Measurements from ENCODE around the gene FLYWCH2.

The FLYWCH2 gene

DNA sequence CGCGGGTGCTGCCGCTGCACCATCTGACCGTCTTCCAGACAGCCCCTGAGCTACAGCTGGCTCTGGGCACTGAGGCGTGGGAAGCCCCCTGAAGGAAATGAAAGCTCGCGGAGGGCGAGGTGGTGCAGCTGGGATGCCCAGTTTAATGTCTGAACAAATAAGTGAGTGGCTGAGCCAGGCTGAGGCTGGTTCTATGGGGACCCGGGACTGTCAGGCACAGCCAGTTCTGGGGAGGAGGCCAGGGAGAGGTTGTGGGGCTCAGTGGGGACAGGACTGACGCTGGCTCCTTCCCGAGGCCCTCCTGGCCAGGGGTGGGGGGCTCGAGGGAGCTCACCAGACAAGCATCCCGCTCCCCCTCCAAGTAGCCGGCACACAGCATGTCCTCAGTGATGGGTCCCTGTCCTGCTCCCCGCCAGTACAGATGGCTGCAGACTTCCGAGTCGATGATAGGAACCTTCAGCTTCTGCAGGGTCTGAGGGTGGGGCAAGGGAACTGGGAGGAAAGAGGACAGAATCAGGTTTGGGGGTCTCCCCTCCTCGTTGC lies 29.4 kb upstream of the FLYWCH2 start:
- no peak for DNase-seq (ENCODE audit: low read depth in 2 of 3, low spot score in 1 of 3)

GRCh38 chr16:2854700-2855309 lies 28.2 kb upstream of the FLYWCH2 start:
- DNase-seq (ENCODE audit: low read depth in 2 of 3, low spot score in 1 of 3) = peak in 1 of 3 donors; percentile 51

- DNase-seq (ENCODE audit: low read depth in 2 of 3, low spot score in 1 of 3) = no peak
These were observed 27.5 kb upstream of the FLYWCH2 start for GRCh38 chr16:2855536-2855935.

DNA sequence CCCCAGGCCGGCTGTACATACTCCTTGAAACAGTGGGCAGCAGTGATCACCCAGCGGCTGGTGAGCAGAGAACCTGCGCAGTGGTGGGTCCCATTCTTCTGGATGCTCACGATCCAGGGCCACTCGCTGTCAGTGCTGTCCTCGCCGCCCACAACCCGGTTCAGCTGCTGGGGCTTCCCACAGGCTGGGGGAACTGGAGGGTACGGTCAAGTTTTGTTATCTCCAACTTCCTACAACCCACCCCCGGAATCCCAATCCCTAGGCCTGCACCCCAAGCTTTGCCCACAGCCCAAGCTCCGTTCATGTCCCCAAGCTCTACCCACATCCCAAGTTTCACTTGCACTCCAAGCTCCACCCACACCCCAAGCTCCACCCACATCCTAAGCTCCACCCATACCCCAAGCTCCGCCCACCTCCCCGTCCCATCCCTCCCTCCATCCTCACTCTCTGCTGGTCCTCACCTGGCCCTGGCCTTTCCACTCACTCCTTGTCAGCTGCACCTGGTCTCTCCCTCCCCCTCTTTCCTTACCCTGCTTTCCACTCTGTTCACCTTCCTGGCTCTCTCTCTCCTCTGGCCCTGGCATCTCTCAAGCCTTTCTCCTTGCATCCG lies 26.8 kb upstream of the FLYWCH2 start:
- DNase-seq (ENCODE audit: low read depth in 2 of 3, low spot score in 1 of 3) = peak in 2 of 3 donors; percentile 21 to 54

DNA sequence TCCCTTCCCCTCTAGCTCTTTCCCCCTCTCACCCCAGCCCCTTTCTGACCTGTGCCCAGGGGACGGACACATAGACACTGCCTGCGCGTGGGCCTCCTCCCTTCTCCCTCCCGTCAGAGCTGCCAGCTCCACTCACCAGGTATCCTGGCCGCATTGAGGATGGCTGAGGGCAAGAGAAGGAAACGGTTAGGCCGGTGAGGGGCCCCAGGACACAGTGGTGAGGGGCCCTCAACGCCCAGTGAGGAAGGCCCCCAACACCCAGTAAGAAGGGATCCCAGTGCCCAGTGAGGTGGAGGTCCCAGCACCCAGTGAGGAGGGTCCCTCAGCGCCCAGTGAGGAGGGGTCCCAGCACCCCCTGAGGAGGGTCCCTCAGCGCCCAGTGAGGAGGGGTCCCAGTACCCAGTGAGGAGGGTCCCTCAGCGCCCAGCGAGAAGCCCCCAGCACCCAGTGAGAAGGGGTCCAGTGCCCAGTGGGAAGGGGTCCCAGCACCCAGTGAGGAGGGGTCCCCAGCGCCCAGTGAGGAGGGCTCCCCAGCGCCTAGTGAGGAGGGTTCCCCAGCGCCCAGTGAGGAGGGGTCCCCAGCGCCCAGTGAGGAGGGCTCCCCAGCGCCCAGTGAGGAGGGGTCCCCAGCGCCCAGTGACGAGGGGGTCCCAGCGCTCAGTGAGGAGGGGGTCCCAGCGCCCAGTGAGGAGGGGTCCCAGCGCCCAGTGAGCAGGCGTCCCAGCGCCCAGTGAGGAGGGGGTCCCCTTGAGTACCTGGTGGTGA lies 26.1 kb upstream of the FLYWCH2 start:
- DNase-seq (ENCODE audit: low read depth in 2 of 3, low spot score in 1 of 3) = no peak

DNA sequence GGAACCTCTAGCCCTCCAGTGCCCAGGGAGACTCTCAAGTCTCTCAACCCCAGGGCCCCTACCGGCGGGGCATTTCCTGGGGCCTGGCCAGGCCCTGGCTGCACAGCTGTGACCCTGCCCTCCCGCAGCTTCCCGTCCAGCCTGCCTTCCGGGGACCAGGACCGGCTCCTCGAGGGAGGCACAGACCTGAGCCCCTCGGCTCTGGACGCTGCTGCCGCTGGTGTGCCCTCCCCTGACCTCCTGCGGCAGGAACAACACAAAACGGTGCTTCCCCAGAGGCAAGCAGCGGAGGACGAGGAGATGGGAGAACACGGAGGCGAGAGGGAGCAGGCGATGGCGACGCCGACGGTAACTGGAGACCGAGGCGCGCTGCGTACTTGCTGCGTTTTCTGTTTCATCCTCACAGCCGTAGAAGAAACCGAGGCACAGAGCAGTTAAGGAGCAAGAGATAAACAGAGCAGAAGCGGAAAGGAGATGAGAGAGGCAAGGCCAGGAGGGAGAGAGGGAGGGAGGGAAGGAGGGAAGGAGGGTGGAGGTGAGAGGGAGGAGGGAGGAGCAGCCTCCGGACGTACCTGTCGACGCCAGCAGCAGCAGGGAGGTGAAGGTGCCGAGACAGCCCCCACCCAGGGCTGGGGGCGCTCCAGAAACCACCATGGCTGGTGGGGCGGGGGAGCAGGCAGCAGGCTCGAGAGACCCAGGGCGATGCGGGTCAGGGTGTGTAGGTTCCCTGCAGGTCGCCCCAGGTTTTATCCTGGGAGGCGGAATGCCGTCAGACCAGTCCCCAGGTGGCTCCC lies 25.4 kb upstream of the FLYWCH2 start, which contains the start of gene PRSS22:
Gene PRSS22, minus strand, starts transcription at position 720 of the 794 bp plus-strand sequence. Its CDS starts 66 bp downstream, at position 654.
- DNase-seq (ENCODE audit: low read depth in 2 of 3, low spot score in 1 of 3) = no peak

GRCh38 chr16:2858245-2859025 lies 24.6 kb upstream of the FLYWCH2 start:
- no peak for DNase-seq (ENCODE audit: low read depth in 2 of 3, low spot score in 1 of 3)

DNA sequence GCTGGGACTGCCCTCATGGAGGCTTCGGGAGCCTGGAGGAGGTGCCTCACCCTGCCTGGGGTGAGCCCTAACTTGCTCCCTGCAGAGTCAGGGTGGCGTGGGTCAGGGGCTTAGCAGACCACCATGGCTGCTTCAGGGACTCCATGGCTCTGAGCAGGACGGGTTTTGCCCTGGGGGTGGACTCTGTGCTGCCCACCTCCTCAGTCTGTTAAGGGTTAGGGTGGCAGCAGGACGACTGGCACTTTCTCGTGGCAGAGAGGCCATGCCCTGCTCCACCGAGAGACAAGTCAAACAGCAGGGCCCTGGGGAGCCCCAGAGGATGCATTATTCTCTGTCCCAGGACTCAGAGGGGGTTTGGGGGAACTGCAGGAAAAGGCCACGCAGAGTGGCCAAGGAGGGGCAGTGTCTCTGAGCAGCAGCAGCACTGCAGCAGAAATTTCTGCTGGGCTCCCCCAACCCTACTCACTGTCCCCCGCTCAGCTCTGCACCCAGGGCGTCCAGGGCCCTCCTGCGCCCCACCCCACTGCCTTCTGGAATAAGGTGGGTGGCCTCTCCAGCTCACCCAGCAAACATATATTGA lies 23.2 kb upstream of the FLYWCH2 start:
- DNase-seq (ENCODE audit: low read depth in 2 of 3, low spot score in 1 of 3) = no peak

DNA sequence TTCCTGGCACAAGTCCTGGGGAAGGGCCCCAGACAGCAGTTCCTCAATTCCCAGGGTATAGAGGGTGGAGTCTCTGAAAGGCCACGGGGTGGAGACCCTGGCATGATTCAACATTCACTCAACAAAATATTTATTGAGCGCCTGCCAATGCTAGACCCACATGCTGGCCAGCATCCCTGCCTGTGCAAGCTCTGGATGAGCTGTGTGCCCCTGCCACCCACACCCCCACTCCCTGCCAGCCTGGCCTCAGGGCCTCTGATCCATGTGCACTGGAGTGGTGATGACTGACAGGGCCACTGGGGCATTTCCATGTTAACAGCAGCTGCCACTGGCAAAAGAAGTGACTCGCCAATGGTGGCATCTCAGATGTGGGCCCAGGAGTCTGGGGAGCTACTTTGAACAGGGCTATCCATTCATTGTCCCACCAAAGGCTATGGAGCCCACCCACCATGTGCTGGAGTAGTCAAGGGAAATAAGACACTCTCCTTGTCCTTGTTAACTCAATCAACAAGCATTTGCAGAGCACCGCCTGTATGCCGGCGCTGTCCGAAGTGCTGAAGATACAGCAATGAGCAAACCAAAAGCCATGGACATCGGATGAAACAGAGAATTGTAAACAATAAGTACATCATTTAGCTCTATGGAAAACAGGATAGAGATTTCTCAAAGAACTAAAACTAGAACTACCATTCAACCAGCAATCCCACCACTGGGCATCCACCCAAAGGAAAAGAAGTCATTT lies 22.0 kb upstream of the FLYWCH2 start:
- DNase-seq (ENCODE audit: low read depth in 2 of 3, low spot score in 1 of 3) = no peak

GRCh38 chr16:2865651-2866050 lies 17.4 kb upstream of the FLYWCH2 start:
- DNase-seq (ENCODE audit: low read depth in 2 of 3, low spot score in 1 of 3) = no peak

DNA sequence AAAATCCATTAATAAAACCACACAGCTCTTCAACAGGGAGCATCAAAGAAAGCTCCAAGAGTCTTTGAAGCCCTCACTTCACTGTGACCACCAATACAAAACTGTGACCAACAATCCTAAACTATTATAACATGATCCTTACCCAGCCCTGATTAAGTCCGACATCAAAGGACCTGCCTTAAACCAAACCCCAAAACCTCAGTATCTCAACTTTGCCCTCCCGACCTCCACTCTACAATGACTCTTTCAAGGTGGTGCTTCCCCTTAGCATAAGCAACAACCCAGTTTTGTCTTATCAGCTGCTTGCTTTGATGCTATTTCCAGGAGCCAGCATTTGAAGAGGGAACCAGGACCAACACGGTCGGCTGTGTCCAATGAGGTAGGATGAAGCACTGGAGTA lies 16.6 kb upstream of the FLYWCH2 start:
- DNase-seq (ENCODE audit: low read depth in 2 of 3, low spot score in 1 of 3) = no peak

GRCh38 chr16:2867661-2867986 lies 15.4 kb upstream of the FLYWCH2 start:
- no peak for DNase-seq (ENCODE audit: low read depth in 2 of 3, low spot score in 1 of 3)

- peak; percentile 96 to 97 (median 97) for DNase-seq (ENCODE audit: low read depth in 2 of 3, low spot score in 1 of 3)
These were observed 14.8 kb upstream of the FLYWCH2 start for GRCh38 chr16:2867987-2868789.

GRCh38 chr16:2871926-2872325 lies 11.1 kb upstream of the FLYWCH2 start:
- DNase-seq (ENCODE audit: low read depth in 2 of 3, low spot score in 1 of 3) = no peak

DNA sequence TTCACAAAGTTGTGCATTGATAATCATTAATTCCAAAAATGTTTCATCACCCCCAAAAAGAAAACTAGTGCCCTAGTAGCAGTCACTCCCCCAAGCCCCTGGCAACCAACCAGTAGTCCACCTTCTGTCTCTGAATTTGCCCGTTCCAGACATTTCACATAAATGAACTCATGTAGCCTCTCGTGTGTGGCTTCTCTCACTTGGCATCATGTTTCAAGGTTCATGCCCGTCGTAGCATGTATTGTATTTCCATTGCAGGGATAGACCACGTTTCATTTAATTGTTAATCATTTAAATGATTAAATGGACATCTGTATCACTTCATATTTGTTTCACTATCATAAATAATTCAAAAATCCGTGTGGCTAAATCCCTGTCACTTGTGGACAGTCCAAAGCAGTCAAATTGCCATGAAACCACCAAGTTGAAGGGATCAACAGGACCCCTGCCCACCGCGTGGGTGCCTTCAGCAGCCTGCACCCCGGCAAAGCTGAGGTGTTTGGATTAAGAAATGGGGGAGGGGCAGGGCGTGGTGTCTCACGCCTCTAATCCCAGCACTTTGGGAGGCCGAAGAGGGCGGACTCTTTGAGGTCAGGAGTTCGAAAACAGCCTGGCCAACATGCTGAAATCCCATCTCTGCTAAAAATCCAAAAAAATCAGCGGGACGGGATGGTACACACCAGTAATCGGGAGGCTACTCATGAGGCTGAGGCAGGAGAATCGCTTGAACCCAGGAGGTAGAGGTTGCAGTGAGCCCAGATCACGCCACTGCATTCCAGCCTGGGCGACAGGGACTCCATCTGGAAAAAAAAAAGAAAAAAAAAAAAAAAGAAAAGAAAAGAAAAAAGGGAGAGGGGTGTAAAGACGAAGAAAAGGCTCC lies 8.7 kb upstream of the FLYWCH2 start:
- DNase-seq (ENCODE audit: low read depth in 2 of 3, low spot score in 1 of 3) = no peak

- peak; percentile 39 to 65 (median 49) for DNase-seq (ENCODE audit: low read depth in 2 of 3, low spot score in 1 of 3)
These were observed 8.1 kb upstream of the FLYWCH2 start for GRCh38 chr16:2874912-2875362.

- no peak for DNase-seq (ENCODE audit: low read depth in 2 of 3, low spot score in 1 of 3)
These were observed 3.0 kb upstream of the FLYWCH2 start for GRCh38 chr16:2879854-2880508.
